ENCODE results near the gene FHIP2A. TPM values are rescaled to one million over a fixed set of nuclear protein-coding genes. Genes with fewer than 3 reads are reported as not detected.

FHIP2A gene
- total RNA-seq, 1 experiment from 2014 or later, result 20.7 TPM

DNA sequence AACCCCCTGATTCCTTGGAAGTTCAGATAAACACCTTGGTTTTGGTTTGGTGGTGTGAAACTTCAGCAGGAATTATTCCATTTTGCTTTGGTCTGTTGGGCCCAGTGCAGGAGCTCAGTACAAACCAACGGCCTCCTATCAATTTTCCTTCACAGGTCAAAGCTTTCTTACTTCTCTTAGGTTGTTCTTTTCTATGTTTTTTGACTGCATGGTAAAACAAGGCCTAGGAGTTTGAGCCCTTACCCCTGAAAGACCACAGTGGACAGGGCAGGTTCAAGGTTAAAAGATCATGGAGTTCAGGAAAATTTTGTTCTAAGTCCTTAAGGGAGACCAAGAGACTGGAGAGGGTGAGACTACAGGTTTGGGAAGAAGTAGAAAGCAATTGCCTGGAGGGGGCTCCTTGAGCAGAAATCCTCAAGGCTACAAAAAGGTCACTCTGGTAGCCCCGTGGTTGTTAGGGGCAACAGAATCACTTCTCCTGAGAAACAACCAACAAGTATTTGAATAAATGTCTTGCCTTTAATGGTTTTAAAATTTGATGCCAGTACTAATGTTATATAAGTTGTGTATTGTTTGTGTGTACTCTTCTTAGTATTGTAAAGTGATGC, 40.9 kb upstream of the FHIP2A start:
- ATAC-seq (peak; percentile 16), DNase-seq (ENCODE audit: low read depth, low spot score) (no peak)
- peak overlapping the region; percentile 6 for H3K9ac ChIP-seq (ENCODE audit: low read length)
- intact Hi-C loops (cut with micrococcal nuclease), result loop anchor here (10.0 kb wide), 2 partner anchors 146 to 344 kb away; no protein-coding TSS in a partner anchor
- TF ChIP-seq JUND (IDR thresholded peaks at IDR 0.05), result no peak
- no peak for TF ChIP-seq SRF (IDR thresholded peaks at IDR 0.05; ENCODE audit: low read depth)
- TF ChIP-seq, protein P1, sequence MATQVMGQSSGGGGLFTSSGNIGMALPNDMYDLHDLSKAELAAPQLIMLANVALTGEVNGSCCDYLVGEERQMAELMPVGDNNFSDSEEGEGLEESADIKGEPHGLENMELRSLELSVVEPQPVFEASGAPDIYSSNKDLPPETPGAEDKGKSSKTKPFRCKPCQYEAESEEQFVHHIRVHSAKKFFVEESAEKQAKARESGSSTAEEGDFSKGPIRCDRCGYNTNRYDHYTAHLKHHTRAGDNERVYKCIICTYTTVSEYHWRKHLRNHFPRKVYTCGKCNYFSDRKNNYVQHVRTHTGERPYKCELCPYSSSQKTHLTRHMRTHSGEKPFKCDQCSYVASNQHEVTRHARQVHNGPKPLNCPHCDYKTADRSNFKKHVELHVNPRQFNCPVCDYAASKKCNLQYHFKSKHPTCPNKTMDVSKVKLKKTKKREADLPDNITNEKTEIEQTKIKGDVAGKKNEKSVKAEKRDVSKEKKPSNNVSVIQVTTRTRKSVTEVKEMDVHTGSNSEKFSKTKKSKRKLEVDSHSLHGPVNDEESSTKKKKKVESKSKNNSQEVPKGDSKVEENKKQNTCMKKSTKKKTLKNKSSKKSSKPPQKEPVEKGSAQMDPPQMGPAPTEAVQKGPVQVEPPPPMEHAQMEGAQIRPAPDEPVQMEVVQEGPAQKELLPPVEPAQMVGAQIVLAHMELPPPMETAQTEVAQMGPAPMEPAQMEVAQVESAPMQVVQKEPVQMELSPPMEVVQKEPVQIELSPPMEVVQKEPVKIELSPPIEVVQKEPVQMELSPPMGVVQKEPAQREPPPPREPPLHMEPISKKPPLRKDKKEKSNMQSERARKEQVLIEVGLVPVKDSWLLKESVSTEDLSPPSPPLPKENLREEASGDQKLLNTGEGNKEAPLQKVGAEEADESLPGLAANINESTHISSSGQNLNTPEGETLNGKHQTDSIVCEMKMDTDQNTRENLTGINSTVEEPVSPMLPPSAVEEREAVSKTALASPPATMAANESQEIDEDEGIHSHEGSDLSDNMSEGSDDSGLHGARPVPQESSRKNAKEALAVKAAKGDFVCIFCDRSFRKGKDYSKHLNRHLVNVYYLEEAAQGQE (IDR thresholded peaks at IDR 0.05; ENCODE audit: low read depth), result no peak
- TF ChIP-seq EGR1 (IDR thresholded peaks at IDR 0.05; ENCODE audit: low read depth), result no peak
- TF ChIP-seq, protein P2, sequence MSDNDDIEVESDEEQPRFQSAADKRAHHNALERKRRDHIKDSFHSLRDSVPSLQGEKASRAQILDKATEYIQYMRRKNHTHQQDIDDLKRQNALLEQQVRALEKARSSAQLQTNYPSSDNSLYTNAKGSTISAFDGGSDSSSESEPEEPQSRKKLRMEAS (IDR thresholded peaks at IDR 0.05), result no peak
- no peak for TF ChIP-seq ZNF274 (IDR thresholded peaks at IDR 0.05; ENCODE audit: low read depth, low read length)
- TF ChIP-seq FOSL1 (IDR thresholded peaks at IDR 0.05; ENCODE audit: low read depth), result no peak
- TF ChIP-seq TCF7L2 (IDR thresholded peaks at IDR 0.05; ENCODE audit: borderline replicate concordance, extremely low read depth, insufficient read depth, insufficient read length), result no peak
- CTCF ChIA-PET, result interaction anchor here (0.9 to 1.3 kb wide), 2 partner anchors 230 to 309 kb away, joined by 3 read pairs; no protein-coding TSS in a partner anchor
- peaks cover 26 to 27% of the 10 kb centered on the region in 2 experiments for H3K4me1 ChIP-seq (ENCODE audit: control insufficient read depth in 1 of 2, insufficient read depth in 2 of 2, low read length in 2 of 2)
- RAD21 ChIA-PET (ENCODE audit: low non-redundant PET in 1 of 2, low total read pairs in 2 of 2, uncharacterized antibody in 2 of 2, unreplicated experiment in 2 of 2), result interaction anchor here in 1 of 2 experiments (1.0 kb wide), 1 partner anchor 86 kb away, joined by 3 read pairs; no protein-coding TSS in a partner anchor
- H3K9me3 ChIP-seq (ENCODE audit: control insufficient read depth in 1 of 2, insufficient read depth in 1 of 2, low read depth in 1 of 2, low read length in 2 of 2), result no peaks in the 10 kb centered on the region
- H3K4me2 ChIP-seq (ENCODE audit: low read length), result peak overlapping the region; percentile 56
- H3K36me3 ChIP-seq (ENCODE audit: control insufficient read depth in 1 of 2, insufficient read depth in 2 of 2, low read length in 2 of 2), result no peaks in the 10 kb centered on the region
- no peaks in the 10 kb centered on the region for H3K27me3 ChIP-seq (ENCODE audit: insufficient read depth, low read length)
- no TSS peak for BruUV-seq (replicated peaks)
- H3K4me3 ChIP-seq (replicated peaks in 1 of 2; ENCODE audit: low read depth in 1 of 2, low read length in 2 of 2), result 0 out of 4 replicates have a peak overlapping the region, but pooled peaks of 1 of the 2 experiments have one; percentile 14
- peak overlapping the region; percentile 58 for H2AFZ ChIP-seq (ENCODE audit: low read depth, low read length, poor library complexity, severe bottlenecking)
- no peaks in the 10 kb centered on the region for H3K9me2 ChIP-seq (ENCODE audit: insufficient read depth)
- no peaks in the 10 kb centered on the region for H3K79me2 ChIP-seq (ENCODE audit: insufficient read depth, low read length)
- H3K27ac ChIP-seq (ENCODE audit: low read depth, low read length), result peak overlapping the region; percentile 49
- no peaks in the 10 kb centered on the region for H4K20me1 ChIP-seq (ENCODE audit: insufficient read depth)
- POLR2A ChIA-PET, result no interaction called here
